HL-60 (cell line): ENCODE data around the gene COPS9.

Source experiments
- DNase-seq, 2 experiments: peaks; one replicate each; pipeline ENCODE4 v3.0.0-alpha.2; 2010 to 2020; ENCODE audit warnings: low read depth in 1 of 2, low spot score in 1 of 2
- H3K27ac ChIP-seq: fragments of 250-450 bp; sonication (Bioruptor Pico); replicated peaks from 2 replicates; pipeline ENCODE4 v1.5.1; 2020; ENCODE audit warnings: mild to moderate bottlenecking, moderate library complexity
- H3K27me3 ChIP-seq: fragments of 250-450 bp; sonication (Bioruptor Pico); 2 replicates; pipeline ENCODE4 v1.5.1; 2021; ENCODE audit warnings: mild to moderate bottlenecking, moderate library complexity; ENCODE audit not compliant: insufficient read depth, poor library complexity, severe bottlenecking
- H3K4me3 ChIP-seq: replicated peaks from 2 replicates; pipeline ENCODE4 v1.5.1; 2011; ENCODE audit warnings: mild to moderate bottlenecking, control low read depth, low read length; ENCODE audit not compliant: insufficient read depth
- GABPA ChIP-seq: IDR thresholded peaks from 2 replicates; pipeline ENCODE4 v1.6.1; 2012; ENCODE audit warnings: low read depth
- POLR2AphosphoS5 ChIP-seq: IDR thresholded peaks from 2 replicates; pipeline ENCODE4 v1.6.1; 2012; ENCODE audit warnings: low read depth
- REST ChIP-seq: IDR thresholded peaks from 2 replicates; pipeline ENCODE4 v1.6.1; 2012; ENCODE audit warnings: low read depth; ENCODE audit not compliant: insufficient replicate concordance
- SPI1 ChIP-seq: IDR thresholded peaks from 2 replicates; pipeline ENCODE4 v1.6.1; 2012; ENCODE audit warnings: low read depth, mild to moderate bottlenecking, borderline replicate concordance
- TF ChIP-seq, protein P1 (sequence below): IDR thresholded peaks from one replicate; pipeline ENCODE4 v1.5.1; 2011; ENCODE audit warnings: low read length, control low read depth, inconsistent platforms; ENCODE audit not compliant: insufficient read depth

COPS9 gene

GRCh38 chr2:240165661-240166060, 29.6 kb upstream of the COPS9 start:
- H3K27me3 ChIP-seq = no peaks in the 10 kb centered on the region
- no peak overlapping the region for H3K4me3 ChIP-seq
- TF ChIP-seq POLR2AphosphoS5 (no peak), GABPA (no peak), SPI1 (no peak), REST (no peak)
- TF ChIP-seq, protein P1, sequence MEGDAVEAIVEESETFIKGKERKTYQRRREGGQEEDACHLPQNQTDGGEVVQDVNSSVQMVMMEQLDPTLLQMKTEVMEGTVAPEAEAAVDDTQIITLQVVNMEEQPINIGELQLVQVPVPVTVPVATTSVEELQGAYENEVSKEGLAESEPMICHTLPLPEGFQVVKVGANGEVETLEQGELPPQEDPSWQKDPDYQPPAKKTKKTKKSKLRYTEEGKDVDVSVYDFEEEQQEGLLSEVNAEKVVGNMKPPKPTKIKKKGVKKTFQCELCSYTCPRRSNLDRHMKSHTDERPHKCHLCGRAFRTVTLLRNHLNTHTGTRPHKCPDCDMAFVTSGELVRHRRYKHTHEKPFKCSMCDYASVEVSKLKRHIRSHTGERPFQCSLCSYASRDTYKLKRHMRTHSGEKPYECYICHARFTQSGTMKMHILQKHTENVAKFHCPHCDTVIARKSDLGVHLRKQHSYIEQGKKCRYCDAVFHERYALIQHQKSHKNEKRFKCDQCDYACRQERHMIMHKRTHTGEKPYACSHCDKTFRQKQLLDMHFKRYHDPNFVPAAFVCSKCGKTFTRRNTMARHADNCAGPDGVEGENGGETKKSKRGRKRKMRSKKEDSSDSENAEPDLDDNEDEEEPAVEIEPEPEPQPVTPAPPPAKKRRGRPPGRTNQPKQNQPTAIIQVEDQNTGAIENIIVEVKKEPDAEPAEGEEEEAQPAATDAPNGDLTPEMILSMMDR = no peak
- no peak overlapping the region for H3K27ac ChIP-seq
- no peak for DNase-seq

GRCh38 chr2:240165034-240165433, 28.9 kb upstream of the COPS9 start:
- TF ChIP-seq, protein P1 = no peak
- TF ChIP-seq REST (no peak), POLR2AphosphoS5 (no peak), GABPA (no peak), SPI1 (no peak)
- DNase-seq = no peak
- H3K27ac ChIP-seq = no peak overlapping the region
- no peak overlapping the region for H3K4me3 ChIP-seq
- no peaks in the 10 kb centered on the region for H3K27me3 ChIP-seq

DNA sequence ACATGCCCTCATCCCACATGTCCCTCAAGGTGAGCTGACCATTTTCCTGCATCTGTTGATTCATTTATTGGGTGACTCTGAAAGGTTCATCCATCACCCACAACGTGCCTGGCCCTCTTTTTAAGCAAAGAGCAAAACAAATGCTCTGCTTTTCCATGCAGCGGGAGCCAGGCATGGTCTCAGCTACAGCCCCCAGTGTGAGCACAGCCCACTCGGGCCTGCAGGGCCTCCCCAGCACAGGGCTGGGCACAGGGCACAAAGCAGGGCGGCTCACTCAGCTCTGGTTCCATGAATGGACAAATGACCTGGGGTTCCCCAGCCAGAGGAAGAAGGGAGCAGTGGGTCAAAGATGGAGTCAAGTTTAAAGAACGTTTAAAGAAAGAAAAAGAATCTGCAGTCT, 28.5 kb upstream of the COPS9 start:
- TF ChIP-seq SPI1 (no peak), REST (no peak), POLR2AphosphoS5 (no peak), GABPA (no peak)
- TF ChIP-seq, protein P1 = no peak
- H3K27ac ChIP-seq = no peak overlapping the region
- H3K4me3 ChIP-seq = no peak overlapping the region

More for the DNA sequence above, 28.5 kb upstream of the COPS9 start:
- no peaks in the 10 kb centered on the region for H3K27me3 ChIP-seq
- no peak for DNase-seq
